M059J (cell line): ENCODE data around the gene NCBP2L. TPM values are rescaled to one million over a fixed set of nuclear protein-coding genes. Genes with fewer than 3 reads are reported as not detected.
A peak's percentile ranks its signal among the peaks of the same experiment; 100 is the strongest.
"Not testable (repeated sequence)": the region's sequence is repeated elsewhere in the genome, so short reads cannot be mapped to it uniquely, and the experiment has no call there.

ENCODE experiments used
- DNase-seq: peaks from one replicate; pipeline ENCODE4 v3.0.0-alpha.2; 2012; ENCODE audit warnings: low read depth
- total RNA-seq: library from RNA; depleted of rRNA; stranded (reverse); fragments of >200 nt; shearing (Covaris generic); gene quantifications from 2 replicates; pipeline ENCODE4 v1.2.3, GENCODE V29; 2014; rRNA removed

NCBP2L gene
- total RNA-seq, 1 experiment from 2014 or later, result not detected

DNA sequence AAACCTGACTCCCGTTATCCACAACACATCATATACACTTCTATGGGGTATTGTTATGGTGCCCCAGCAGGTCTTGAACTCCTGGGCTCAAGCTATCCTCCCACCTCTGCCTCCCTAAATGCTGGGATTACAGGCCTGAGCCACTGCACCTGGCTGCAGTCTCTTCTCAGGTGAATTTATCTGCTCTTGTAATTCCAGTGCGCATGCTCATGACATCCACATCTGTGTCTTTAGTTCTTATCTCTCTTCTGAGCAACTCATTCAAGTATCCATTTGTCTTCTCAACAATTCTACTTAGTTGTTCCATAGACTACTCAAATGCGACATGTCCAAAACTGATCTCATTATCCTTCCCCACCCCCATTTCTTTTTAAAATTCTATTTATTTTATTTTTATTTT lies 27.6 kb downstream of the NCBP2L start:
- DNase-seq, result no peak

GRCh38 chrX:107810053-107810452 lies 32.5 kb downstream of the NCBP2L start:
- DNase-seq, result not testable (repeated sequence)

GRCh38 chrX:107818900-107819521 lies 41.5 kb downstream of the NCBP2L start:
- DNase-seq, result no peak

DNA sequence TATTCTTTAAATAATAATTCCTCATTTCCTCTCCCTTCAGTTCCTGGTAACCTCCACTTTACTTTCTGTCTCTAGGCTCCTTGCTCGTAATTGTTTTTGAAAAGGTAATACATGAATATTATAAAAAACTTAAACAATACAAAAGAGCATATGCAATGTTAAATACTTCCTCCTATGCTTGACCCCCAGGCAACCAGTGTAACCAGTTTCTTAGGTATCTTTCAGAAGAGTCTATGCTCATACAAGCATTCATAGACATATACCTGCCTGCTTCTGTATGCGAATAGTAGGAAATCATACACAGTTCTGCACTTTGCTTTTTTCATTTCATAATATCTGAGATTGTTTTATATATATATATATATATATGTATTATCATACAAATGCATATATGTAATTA lies 45.5 kb downstream of the NCBP2L start:
- no peak for DNase-seq

DNA sequence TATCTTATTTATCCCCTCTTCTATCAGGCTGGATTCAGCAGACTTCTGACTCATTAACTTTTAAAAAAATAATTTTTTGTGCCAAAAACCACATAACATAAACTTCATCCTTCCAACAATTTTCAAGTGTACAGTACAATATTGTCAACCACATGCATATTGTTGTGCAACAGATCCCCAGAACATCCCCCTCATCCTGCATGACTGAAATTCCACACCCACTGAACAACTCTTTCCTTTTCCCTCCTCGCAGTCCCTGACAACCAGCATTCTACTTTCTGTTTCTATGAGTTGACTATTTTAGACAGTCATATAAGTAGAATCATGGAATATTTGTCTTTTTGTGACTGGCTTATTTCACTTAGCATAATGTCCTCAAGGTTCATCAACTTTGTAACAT lies 45.9 kb downstream of the NCBP2L start:
- DNase-seq, result peak; percentile 62

- peak; percentile 74 for DNase-seq
These were observed 48.2 kb downstream of the NCBP2L start, which contains the start of gene MID2 for GRCh38 chrX:107825698-107826237. TSS of gene MID2 (plus strand) at chrX:107825866. CDS start at chrX:107826427, 561 bp downstream.

DNA sequence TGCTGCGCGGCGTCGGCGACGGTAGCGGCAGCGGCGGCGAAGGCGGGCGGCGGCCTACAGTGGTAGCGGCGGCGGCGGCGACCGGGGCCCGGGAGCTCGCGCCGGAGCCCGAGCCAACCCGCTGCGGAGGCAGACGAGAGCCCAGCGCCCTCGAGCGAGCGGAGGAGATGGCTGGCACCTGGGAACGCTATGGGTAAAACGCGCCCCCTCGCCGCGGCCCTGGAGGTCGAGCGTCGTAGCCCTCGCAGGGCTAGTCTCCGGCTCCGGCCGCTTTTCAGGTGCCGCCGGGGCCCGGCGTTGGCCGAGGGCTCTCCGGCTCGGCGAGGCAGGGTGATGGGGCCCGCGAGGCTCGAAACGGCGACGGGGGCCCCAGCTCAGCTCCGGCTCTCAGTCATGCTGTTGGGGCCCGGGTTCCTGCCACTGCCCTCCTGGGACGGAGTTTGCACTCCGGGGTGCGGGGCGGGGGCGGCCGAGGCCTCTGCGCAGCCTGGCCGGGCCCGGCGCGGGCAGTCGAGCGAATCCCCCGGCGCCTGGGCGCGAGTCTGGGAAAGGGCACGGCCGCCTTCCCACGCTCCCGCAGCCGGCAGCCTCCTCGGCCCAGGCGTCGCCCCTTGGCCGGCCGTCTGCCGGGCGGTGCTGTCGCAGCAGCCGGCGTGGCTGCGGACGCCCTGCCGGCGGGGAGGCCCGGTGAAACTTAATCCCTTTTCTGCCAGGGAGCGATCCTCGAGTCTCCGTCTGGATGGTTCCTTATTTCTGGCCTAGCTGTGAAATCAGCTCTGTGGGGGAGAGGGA lies 48.9 kb downstream of the NCBP2L start:
- peak; percentile 56 for DNase-seq

DNA sequence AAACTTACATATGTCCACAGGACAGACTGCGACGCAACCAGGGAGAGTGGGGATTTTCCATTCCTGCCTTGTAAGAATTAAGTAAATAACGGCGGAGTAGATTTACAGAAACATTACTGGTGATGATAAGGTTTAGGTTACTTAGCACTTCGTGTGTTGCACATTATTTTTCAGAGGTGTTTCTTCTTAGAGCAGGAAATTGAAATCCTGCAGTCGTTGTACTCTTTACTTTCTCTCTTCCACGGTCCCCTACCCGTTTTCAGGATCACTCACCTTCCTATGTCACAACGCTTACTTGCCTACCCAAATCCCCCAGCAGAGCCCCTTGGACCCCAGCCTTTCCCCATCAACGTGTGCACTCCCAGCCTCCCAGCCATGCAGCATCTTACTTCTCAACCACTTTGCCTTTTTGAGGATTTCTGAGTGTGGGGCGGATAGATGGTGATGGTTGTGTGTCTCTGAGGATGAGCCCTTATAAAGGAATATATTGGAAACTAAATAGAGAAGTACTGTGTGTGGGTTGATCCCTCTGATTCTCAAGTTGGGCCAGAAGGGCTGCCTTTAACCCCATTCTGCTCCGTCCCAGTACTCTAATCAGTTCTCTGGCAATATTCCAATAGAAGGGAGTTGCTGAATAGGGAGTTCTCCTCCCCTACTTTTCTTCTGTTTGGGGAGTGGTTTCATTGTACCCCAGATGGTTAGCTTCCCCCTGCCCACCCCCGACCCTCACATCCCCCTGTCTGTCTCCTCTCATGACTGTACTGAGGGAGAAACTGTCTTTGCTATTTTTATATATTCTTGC lies 49.7 kb downstream of the NCBP2L start:
- no peak for DNase-seq

- no peak for DNase-seq
These were observed 50.3 kb downstream of the NCBP2L start for GRCh38 chrX:107827852-107828251.

- no peak for DNase-seq
These were observed 52.3 kb downstream of the NCBP2L start for GRCh38 chrX:107829878-107830277.

DNA sequence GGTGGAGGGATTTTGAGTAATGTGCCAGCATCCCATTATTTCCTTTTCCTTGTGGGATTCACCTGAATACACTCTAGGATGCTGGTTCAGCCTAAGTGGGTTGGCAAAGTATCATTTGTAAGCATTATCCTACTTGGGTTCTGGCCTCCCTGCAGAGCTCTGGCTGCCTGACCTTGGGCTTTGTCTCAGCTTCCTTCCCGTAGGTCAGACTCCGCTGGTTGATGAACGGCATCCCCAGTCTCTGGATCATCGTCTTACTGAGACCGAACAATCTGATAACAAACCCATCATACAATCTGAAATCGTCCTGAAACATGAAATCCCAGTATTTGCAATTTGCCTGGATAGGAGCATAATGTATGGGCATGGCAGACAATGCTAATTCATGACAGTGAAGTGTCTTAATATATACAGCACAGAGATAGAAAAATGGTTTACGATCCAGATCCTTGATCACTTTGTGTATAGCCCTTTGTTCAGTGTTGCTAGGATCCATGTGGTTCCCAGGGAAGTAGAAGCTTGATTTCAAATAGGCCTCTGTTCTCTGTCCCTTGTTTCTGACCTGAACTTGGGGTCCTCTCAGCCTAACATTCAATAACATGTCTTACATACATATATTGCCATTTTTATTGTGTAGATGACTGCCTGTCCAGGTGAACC lies 53.7 kb downstream of the NCBP2L start:
- no peak for DNase-seq

DNA sequence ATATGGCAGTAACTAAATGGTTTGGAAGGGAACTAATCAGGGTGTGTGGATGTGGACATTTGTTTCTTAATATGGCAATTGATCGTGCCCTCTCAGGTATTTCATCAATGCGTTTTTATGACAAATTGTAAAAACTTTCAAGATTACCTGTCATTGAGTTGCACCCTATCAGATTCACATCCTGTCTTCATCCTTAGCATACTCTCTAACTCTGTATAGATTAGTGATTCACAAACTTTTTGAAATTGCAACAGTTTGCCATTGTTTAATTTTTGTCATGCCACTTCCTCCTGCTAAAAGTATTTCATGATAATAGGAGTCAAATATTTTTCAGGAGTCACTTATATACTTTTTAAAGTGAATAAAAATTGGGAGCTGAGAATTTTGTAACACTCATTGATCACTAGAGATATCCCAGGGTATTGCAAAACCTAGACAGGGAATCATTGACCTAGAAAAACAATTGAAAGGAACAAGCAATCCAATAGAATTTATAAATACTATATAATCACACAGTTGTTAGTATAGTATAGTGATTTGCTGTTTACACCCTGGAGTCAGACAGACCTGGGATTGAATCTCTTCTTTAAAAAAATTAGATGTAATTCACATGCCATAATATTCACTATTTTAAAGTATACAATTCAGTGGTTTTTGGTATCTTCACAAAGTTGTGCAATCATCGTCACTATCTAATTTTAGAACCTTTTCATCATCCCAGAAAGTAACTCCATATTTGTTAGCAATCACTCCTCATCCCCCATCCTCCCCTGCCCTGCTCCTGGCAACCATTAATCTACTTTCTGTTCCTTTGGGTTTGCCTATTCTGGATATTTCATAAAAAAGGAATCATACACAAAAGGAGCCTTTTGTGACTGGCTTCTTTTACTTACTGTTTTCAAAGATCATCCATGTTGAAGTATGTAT lies 57.0 kb downstream of the NCBP2L start:
- DNase-seq, result no peak

DNA sequence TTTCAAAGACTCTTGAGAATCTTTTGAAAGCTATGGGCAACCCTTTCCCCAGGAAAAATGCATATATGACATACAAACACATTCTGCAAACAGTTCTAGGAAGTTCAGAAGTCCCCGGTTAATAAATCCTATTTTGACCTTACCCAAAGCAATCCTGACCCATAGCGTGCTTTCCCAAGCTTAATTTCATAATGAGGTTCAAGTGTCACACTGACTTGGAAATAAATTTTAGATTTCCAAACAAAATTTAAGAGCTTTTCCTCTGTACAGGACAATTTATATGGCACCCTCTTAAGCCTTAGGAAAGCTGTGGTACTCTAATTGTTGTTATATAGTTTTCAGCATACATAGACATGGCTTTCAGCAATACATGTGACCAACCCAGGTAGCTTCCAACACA lies 59.4 kb downstream of the NCBP2L start:
- DNase-seq, result no peak

DNA sequence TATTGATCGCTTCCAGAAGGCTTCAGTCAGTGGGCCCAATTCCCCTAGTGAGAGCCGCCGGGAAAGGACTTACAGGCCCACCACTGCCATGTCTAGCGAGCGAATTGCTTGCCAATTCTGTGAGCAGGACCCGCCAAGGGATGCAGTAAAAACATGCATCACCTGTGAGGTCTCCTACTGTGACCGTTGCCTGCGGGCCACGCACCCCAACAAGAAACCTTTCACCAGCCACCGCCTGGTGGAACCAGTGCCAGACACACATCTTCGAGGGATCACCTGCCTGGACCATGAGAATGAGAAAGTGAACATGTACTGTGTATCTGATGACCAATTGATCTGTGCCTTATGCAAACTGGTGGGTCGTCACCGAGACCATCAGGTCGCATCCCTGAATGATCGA lies 63.4 kb downstream of the NCBP2L start:
- no peak for DNase-seq

DNA sequence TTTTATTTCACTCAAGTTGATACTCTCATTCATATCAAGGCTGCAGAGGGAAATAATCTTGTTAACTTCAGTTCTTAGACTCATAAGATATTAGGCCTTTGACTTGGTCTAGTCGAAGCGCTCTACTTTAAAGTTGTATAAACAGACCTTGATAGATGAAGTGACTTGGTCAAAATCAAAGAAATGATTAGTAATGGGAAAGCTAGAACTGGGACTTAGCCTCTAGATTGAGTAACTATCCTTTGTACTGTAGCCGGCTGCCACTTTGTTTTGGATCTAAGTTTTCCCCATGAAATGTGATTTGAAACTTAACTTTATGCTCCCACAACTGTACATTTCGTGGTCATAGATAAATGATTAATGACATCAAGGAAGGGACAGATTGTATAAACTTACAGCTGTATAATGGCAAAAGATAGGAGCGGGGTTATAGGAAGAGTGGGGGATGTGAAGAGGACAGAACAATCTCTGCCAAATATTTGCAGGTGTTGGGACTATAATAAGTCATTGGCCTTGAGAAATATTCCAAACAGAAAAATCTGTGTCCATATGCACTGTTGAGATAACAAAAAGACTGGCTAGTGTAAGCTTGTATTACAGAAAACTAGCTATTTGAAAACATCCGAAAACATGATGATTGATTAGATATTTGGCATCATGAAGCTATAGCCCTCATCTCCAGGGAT lies 65.3 kb downstream of the NCBP2L start:
- DNase-seq, result no peak

Other genes with a start within 250 kb of the NCBP2L start
- 159 and 164 TPM in 2 replicates for gene PRPS1, start 149.2 kb upstream of the NCBP2L start, total RNA-seq
- gene TSC22D3, start 1.9 kb upstream of the NCBP2L start, total RNA-seq, result 36.8 and 44.6 TPM in 2 replicates
- 9.7 and 12.2 TPM in 2 replicates for gene MID2, start 48.1 kb downstream of the NCBP2L start, total RNA-seq
- gene TEX13B, start 204.6 kb downstream of the NCBP2L start, total RNA-seq, result not detected in 2 replicates